Small intestine (tissue), 7 donors: Measurements from ENCODE around the gene ROR1. TPM values are rescaled to one million over a fixed set of nuclear protein-coding genes. Genes with fewer than 3 reads are reported as not detected.
A peak's percentile ranks its signal among the peaks of the same experiment; 100 is the strongest.

Source experiments
- DNase-seq, 2 donors: peaks; one replicate each; pipeline versions ENCODE4 v3.0.0 to v3.0.0-alpha.2; 2013
- FAIRE-seq: peaks from 2 replicates; lab custom pipeline; 2012; peaks lifted over from hg19 to GRCh38; lab: Jason Lieb, UNC
- H3K27ac ChIP-seq, 3 donors: one replicate each; pipeline ENCODE4 v1.5.1; 2013; ENCODE audit warnings: low read length in 2 of 3, mild to moderate bottlenecking in 2 of 3, control low read depth in 1 of 3, inconsistent platforms in 1 of 3, low read depth in 1 of 3, moderate library complexity in 1 of 3
- H3K27me3 ChIP-seq, 3 donors: one replicate each; pipeline ENCODE4 v1.6.1; 2013; ENCODE audit warnings: low read length in 3 of 3, inconsistent platforms in 1 of 3; ENCODE audit not compliant: control insufficient read depth in 3 of 3, insufficient read depth in 3 of 3
- H3K36me3 ChIP-seq, 3 donors: one replicate each; pipeline ENCODE4 v1.6.1; 2013; ENCODE audit warnings: low read length in 3 of 3, inconsistent platforms in 1 of 3, low read depth in 1 of 3, mild to moderate bottlenecking in 1 of 3, moderate library complexity in 1 of 3; ENCODE audit not compliant: control insufficient read depth in 3 of 3, insufficient read depth in 2 of 3
- H3K4me1 ChIP-seq, 3 donors: one replicate each; pipeline ENCODE4 v1.6.1; 2013; ENCODE audit warnings: low read length in 2 of 3, inconsistent platforms in 1 of 3, low read depth in 1 of 3, mild to moderate bottlenecking in 1 of 3, moderate library complexity in 1 of 3; ENCODE audit not compliant: control insufficient read depth in 3 of 3, insufficient read depth in 2 of 3
- H3K4me3 ChIP-seq, 3 donors: one replicate each; pipeline ENCODE4 v1.5.1; 2013; ENCODE audit warnings: low read length in 3 of 3, control low read depth in 1 of 3, inconsistent platforms in 1 of 3, low read depth in 1 of 3, mild to moderate bottlenecking in 1 of 3, moderate library complexity in 1 of 3
- H3K9me3 ChIP-seq, 2 donors: one replicate each; pipeline ENCODE4 v1.6.1; 2013; ENCODE audit warnings: low read depth in 1 of 2, low read length in 1 of 2; ENCODE audit not compliant: control insufficient read depth in 2 of 2, insufficient read depth in 1 of 2
- WGBS, 3 donors: extraction: QIAGEN DNeasy Blood & Tissue Kit; methylation state at CpG; one replicate each; pipeline ENCODE4 v1.1.7; 2013; 5-methylcytosine and 5-hydroxymethylcytosine counted together
- polyA plus RNA-seq, 4 donors: library from polyadenylated mRNA; stranded (reverse) in 3 of 4; unstranded in 1 of 4; fragments of 200-250 nt in 3 of 4; fragments of 120-200 nt in 1 of 4; gene quantifications; one replicate each; pipeline versions ENCODE4 v1.2.1 to v1.2.3, GENCODE V29; 2013
- donor health status: healthy with polysubstance abuse.
- donor health status: control.
- donor health status: control.
- donor health status: Bipolar disorder and iron deficiency.
- donor health status: healthy.

The ROR1 gene
- polyA plus RNA-seq, 4 donors = 0.22 to 3.6 (median 3.2) TPM; not detected in 1

- Histone ChIP-seq H3K4me3 (no peak overlapping the region), H3K9me3 (peaks cover 0 to 4% of the 10 kb centered on the region in 2 donors), H3K36me3 (no peaks in the 10 kb centered on the region), H3K27me3 (no peaks in the 10 kb centered on the region), H3K27ac (no peak overlapping the region), H3K4me1 (no peaks in the 10 kb centered on the region)
- 76 to 96% (median 78%) methylated on average over 1 of the region's 1 CpG for WGBS, 3 donors
- no peak for DNase-seq
- FAIRE-seq = no peak
These were observed 257.4 kb downstream of the ROR1 start for GRCh38 chr1:64031236-64031635.

- WGBS, 3 donors = 67 to 82% (median 77%) methylated on average over 3 of the region's 3 CpGs
- no peak overlapping the region for H3K27ac ChIP-seq
- FAIRE-seq (no peak), DNase-seq (no peak)
- no peak overlapping the region for H3K4me3 ChIP-seq
- peaks cover 0 to under 1% (median 0%) of the 10 kb centered on the region in 3 donors for H3K4me1 ChIP-seq
- no peaks in the 10 kb centered on the region for H3K36me3 ChIP-seq
- peaks cover 0 to 4% of the 10 kb centered on the region in 2 donors for H3K9me3 ChIP-seq
- H3K27me3 ChIP-seq = no peaks in the 10 kb centered on the region
These were observed 259.9 kb downstream of the ROR1 start for GRCh38 chr1:64033667-64034220.

- whole genome bisulfite sequencing, 3 donors = 79 to 91% (median 83%) methylated on average over 2 of the region's 2 CpGs
- H3K27ac ChIP-seq = no peak overlapping the region
- no peaks in the 10 kb centered on the region for H3K9me3 ChIP-seq
- no peak overlapping the region for H3K4me3 ChIP-seq
- FAIRE-seq (no peak), DNase-seq (no peak)
- H3K36me3 ChIP-seq = no peaks in the 10 kb centered on the region
- H3K27me3 ChIP-seq = no peaks in the 10 kb centered on the region
- H3K4me1 ChIP-seq = peaks cover 0 to 9% (median 0%) of the 10 kb centered on the region in 3 donors
These were observed 262.7 kb downstream of the ROR1 start for GRCh38 chr1:64036549-64036948.

GRCh38 chr1:64038119-64038518, 264.3 kb downstream of the ROR1 start:
- WGBS, 3 donors = 81 to 94% (median 85%) methylated on average over 4 of the region's 4 CpGs
- Histone ChIP-seq H3K4me3 (no peak overlapping the region), H3K9me3 (no peaks in the 10 kb centered on the region), H3K36me3 (no peaks in the 10 kb centered on the region), H3K4me1 (peaks cover 0 to 9% (median 0%) of the 10 kb centered on the region in 3 donors), H3K27me3 (no peaks in the 10 kb centered on the region), H3K27ac (no peak overlapping the region)
- FAIRE-seq (no peak), DNase-seq (no peak)

- Histone ChIP-seq H3K4me1 (peaks cover 0 to 9% (median 0%) of the 10 kb centered on the region in 3 donors), H3K27me3 (no peaks in the 10 kb centered on the region), H3K4me3 (no peak overlapping the region), H3K36me3 (no peaks in the 10 kb centered on the region), H3K27ac (peak overlapping the region in 1 of 3 donors; percentile 2), H3K9me3 (no peaks in the 10 kb centered on the region)
- 74 to 91% (median 84%) methylated on average over 1 of the region's 1 CpG for WGBS, 3 donors
- DNase-seq = peak in 1 of 2 donors; percentile 15
- no peak for FAIRE-seq
These were observed 265.1 kb downstream of the ROR1 start for GRCh38 chr1:64038965-64039364.

GRCh38 chr1:64039390-64039926, 265.6 kb downstream of the ROR1 start:
- peak; percentile 22 to 25 for DNase-seq
- Histone ChIP-seq H3K27me3 (no peaks in the 10 kb centered on the region), H3K27ac (peak overlapping the region in 1 of 3 donors; percentile 2), H3K4me1 (peaks cover 0 to 9% (median 0%) of the 10 kb centered on the region in 3 donors), H3K4me3 (no peak overlapping the region), H3K9me3 (no peaks in the 10 kb centered on the region), H3K36me3 (no peaks in the 10 kb centered on the region)
- 42 to 52% (median 52%) methylated on average over 3 of the region's 3 CpGs for WGBS, 3 donors
- FAIRE-seq = no peak

- DNase-seq = peak in 1 of 2 donors; percentile 32
These were observed 267.7 kb downstream of the ROR1 start for GRCh38 chr1:64041371-64042131.

GRCh38 chr1:64042331-64043100, 268.7 kb downstream of the ROR1 start:
- Histone ChIP-seq H3K27me3 (no peaks in the 10 kb centered on the region), H3K36me3 (no peaks in the 10 kb centered on the region), H3K4me1 (peaks cover 0 to 9% (median 0%) of the 10 kb centered on the region in 3 donors), H3K9me3 (no peaks in the 10 kb centered on the region), H3K27ac (peak overlapping the region in 1 of 3 donors; percentile 52), H3K4me3 (no peak overlapping the region)
- FAIRE-seq = no peak
- 75 to 80% (median 77%) methylated on average over 10 of the region's 10 CpGs for WGBS, 3 donors
- DNase-seq = peak in 1 of 2 donors; percentile 49

More at GRCh38 chr1:64041371-64042131, 267.7 kb downstream of the ROR1 start:
- Histone ChIP-seq H3K4me3 (no peak overlapping the region), H3K4me1 (peaks cover 0 to 9% (median 0%) of the 10 kb centered on the region in 3 donors), H3K9me3 (no peaks in the 10 kb centered on the region), H3K27ac (no peak overlapping the region), H3K36me3 (no peaks in the 10 kb centered on the region), H3K27me3 (no peaks in the 10 kb centered on the region)
- 49 to 67% (median 60%) methylated on average over 3 of the region's 3 CpGs for WGBS, 3 donors
- no peak for FAIRE-seq
